ENCODE results near the gene WFDC9. TPM values are rescaled to one million over a fixed set of nuclear protein-coding genes. Genes with fewer than 3 reads are reported as not detected.

The WFDC9 gene
- polyA plus RNA-seq, 1 donor (not counting 4 experiments of a cell fraction or from before 2014, with no cell fraction given), result not detected

DNA sequence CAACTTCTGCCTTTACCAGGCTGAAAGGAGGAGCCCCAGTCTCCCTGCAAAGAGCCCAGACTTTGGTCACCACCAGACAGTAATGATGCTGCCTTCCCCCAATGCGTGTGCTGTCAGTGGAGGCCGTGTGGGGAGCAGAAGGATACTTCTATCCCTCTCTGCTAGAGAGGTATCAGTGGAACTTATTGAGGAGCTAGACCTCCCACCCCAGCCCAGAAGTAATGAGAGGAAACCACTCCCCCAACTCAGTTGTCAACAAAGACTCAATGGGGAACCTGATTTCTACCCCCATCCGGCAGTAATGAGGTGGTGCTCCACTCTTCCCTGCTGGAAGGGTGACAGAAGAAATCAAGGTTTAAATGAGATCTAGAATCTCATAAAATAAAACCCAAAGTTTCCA is 47.6 kb downstream of the WFDC9 start:
- no peaks in the 10 kb centered on the region for H3K9me3 ChIP-seq (ENCODE audit: control insufficient read depth, low read depth, low read length)
- H3K9ac ChIP-seq (ENCODE audit: control insufficient read depth, extremely low read depth, insufficient read depth, low read length), result no peak overlapping the region
- no peaks in the 10 kb centered on the region for H3K36me3 ChIP-seq (ENCODE audit: control insufficient read depth in 2 of 2, extremely low read depth in 1 of 2, insufficient read depth in 2 of 2, low read length in 2 of 2)
- no peaks in the 10 kb centered on the region for H4K20me1 ChIP-seq (ENCODE audit: control insufficient read depth, extremely low read depth, insufficient read depth, low read length)
- no peak for DNase-seq (ENCODE audit: low read depth, low spot score)
- no peak for FAIRE-seq
- H3K4me2 ChIP-seq (ENCODE audit: control insufficient read depth, extremely low read depth, insufficient read depth, low read depth, low read length), result no peak overlapping the region
- H3K4me1 ChIP-seq (ENCODE audit: control insufficient read depth, extremely low read depth, insufficient read depth, low read length), result no peaks in the 10 kb centered on the region
- H3K27me3 ChIP-seq (ENCODE audit: control insufficient read depth, extremely low read depth, insufficient read depth, low read length), result no peaks in the 10 kb centered on the region
- H3K79me2 ChIP-seq (ENCODE audit: control insufficient read depth, insufficient read depth, low read length), result no peaks in the 10 kb centered on the region
- no peak for TF ChIP-seq EZH2 (IDR thresholded peaks at IDR 0.05; ENCODE audit: low read length)
- TF ChIP-seq, protein P1, sequence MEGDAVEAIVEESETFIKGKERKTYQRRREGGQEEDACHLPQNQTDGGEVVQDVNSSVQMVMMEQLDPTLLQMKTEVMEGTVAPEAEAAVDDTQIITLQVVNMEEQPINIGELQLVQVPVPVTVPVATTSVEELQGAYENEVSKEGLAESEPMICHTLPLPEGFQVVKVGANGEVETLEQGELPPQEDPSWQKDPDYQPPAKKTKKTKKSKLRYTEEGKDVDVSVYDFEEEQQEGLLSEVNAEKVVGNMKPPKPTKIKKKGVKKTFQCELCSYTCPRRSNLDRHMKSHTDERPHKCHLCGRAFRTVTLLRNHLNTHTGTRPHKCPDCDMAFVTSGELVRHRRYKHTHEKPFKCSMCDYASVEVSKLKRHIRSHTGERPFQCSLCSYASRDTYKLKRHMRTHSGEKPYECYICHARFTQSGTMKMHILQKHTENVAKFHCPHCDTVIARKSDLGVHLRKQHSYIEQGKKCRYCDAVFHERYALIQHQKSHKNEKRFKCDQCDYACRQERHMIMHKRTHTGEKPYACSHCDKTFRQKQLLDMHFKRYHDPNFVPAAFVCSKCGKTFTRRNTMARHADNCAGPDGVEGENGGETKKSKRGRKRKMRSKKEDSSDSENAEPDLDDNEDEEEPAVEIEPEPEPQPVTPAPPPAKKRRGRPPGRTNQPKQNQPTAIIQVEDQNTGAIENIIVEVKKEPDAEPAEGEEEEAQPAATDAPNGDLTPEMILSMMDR (optimal IDR thresholded peaks at IDR 0.05 in 1 of 3, IDR thresholded peaks at IDR 0.05 in 1 of 3, conservative IDR thresholded peaks at IDR 0.05 in 1 of 3; ENCODE audit: extremely low read depth in 1 of 3, insufficient read depth in 2 of 3, low read length in 3 of 3), result no peak
- H3K27ac ChIP-seq (ENCODE audit: control insufficient read depth, insufficient read depth, low read length), result no peak overlapping the region
- no peaks in the 10 kb centered on the region for H3K9me1 ChIP-seq (ENCODE audit: control insufficient read depth, extremely low read depth, insufficient read depth, low read length)
- dilution Hi-C loops (cut with MboI; ENCODE audit: extremely low pct_ligation_motif_present, low sequenced_read_pairs), result no loop called here
- no peak overlapping the region for H2AFZ ChIP-seq (ENCODE audit: control insufficient read depth, low read length)
- no peak overlapping the region for H3K4me3 ChIP-seq (ENCODE audit: control insufficient read depth in 2 of 3, extremely low read depth in 1 of 3, insufficient read depth in 2 of 3, low read depth in 1 of 3, low read length in 3 of 3)

DNA sequence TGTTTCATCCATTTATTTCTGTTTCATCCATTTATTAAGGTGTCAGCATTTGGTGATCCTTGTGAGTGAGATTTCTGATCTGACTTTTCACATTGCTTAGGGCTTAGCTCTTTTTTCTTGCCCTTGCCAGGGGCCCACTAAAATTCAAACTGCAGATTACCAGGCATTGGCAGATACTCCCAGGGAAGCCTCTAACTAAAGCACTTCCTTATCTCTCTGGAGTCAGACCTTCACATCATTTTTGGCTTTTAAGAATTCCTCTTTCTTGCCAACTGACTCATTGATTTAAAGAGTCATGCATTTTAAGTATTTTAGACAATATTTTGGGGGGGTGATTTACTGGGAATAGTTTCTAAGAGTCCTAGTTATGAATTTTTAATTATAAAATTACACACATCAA is 49.4 kb downstream of the WFDC9 start:
- H3K9me3 ChIP-seq (ENCODE audit: control insufficient read depth, low read depth, low read length), result no peaks in the 10 kb centered on the region
- TF ChIP-seq, protein P1 (optimal IDR thresholded peaks at IDR 0.05 in 1 of 3, IDR thresholded peaks at IDR 0.05 in 1 of 3, conservative IDR thresholded peaks at IDR 0.05 in 1 of 3; ENCODE audit: extremely low read depth in 1 of 3, insufficient read depth in 2 of 3, low read length in 3 of 3), result no peak
- TF ChIP-seq EZH2 (IDR thresholded peaks at IDR 0.05; ENCODE audit: low read length), result no peak
- H3K4me2 ChIP-seq (ENCODE audit: control insufficient read depth, extremely low read depth, insufficient read depth, low read depth, low read length), result no peak overlapping the region
- FAIRE-seq, result no peak
- H3K27ac ChIP-seq (ENCODE audit: control insufficient read depth, insufficient read depth, low read length), result no peak overlapping the region
- H3K36me3 ChIP-seq (ENCODE audit: control insufficient read depth in 2 of 2, extremely low read depth in 1 of 2, insufficient read depth in 2 of 2, low read length in 2 of 2), result no peaks in the 10 kb centered on the region
- no peaks in the 10 kb centered on the region for H3K27me3 ChIP-seq (ENCODE audit: control insufficient read depth, extremely low read depth, insufficient read depth, low read length)
- DNase-seq (ENCODE audit: low read depth, low spot score), result no peak
- no peak overlapping the region for H3K9ac ChIP-seq (ENCODE audit: control insufficient read depth, extremely low read depth, insufficient read depth, low read length)
- dilution Hi-C loops (cut with MboI; ENCODE audit: extremely low pct_ligation_motif_present, low sequenced_read_pairs), result no loop called here
- no peaks in the 10 kb centered on the region for H4K20me1 ChIP-seq (ENCODE audit: control insufficient read depth, extremely low read depth, insufficient read depth, low read length)
- no peaks in the 10 kb centered on the region for H3K79me2 ChIP-seq (ENCODE audit: control insufficient read depth, insufficient read depth, low read length)
- no peak overlapping the region for H3K4me3 ChIP-seq (ENCODE audit: control insufficient read depth in 2 of 3, extremely low read depth in 1 of 3, insufficient read depth in 2 of 3, low read depth in 1 of 3, low read length in 3 of 3)
- no peak overlapping the region for H2AFZ ChIP-seq (ENCODE audit: control insufficient read depth, low read length)
- H3K9me1 ChIP-seq (ENCODE audit: control insufficient read depth, extremely low read depth, insufficient read depth, low read length), result no peaks in the 10 kb centered on the region
- no peaks in the 10 kb centered on the region for H3K4me1 ChIP-seq (ENCODE audit: control insufficient read depth, extremely low read depth, insufficient read depth, low read length)

Data from keratinocyte (primary cell).